OCI-LY7 (cell line): Measurements from ENCODE around the gene EXOSC7. TPM values are rescaled to one million over a fixed set of nuclear protein-coding genes. Genes with fewer than 3 reads are reported as not detected.

ENCODE experiments used
- BruUV-seq: library from RNA; stranded (reverse); fragments of 400-500 nt; replicated peaks from 2 replicates; lab custom pipeline; 2021; lab: Mats Ljungman, UMichigan
- CTCF ChIA-PET: fragments of 300-600 bp; sonication (Branson Sonifier 250); formaldehyde crosslinking; loops from one replicate; lab custom pipeline; 2022; ENCODE audit warnings: antibody characterized with exemption; ENCODE audit not compliant: unreplicated experiment; lab: Charles Lee
- POLR2A ChIA-PET: fragments of 300-600 bp; sonication (Branson Sonifier 250); formaldehyde crosslinking; loops from one replicate; lab custom pipeline; 2022; ENCODE audit warnings: antibody characterized with exemption; lab: Charles Lee
- DNase-seq: peaks from one replicate; pipeline ENCODE4 v3.0.0-alpha.2; 2015; ENCODE audit warnings: low spot score
- H2AFZ ChIP-seq: fragments of 200-600 bp; sonication (generic), shearing (Covaris generic); 2 replicates; pipeline ENCODE4 v1.6.1; 2014; ENCODE audit warnings: mild to moderate bottlenecking, antibody characterized with exemption, low read length, moderate library complexity
- H3K27ac ChIP-seq: fragments of 200-600 bp; sonication (generic); 2 replicates; pipeline ENCODE4 v1.5.1; 2014; ENCODE audit warnings: mixed run types, low read depth, mild to moderate bottlenecking, moderate library complexity, low read length, inconsistent platforms; ENCODE audit not compliant: poor library complexity, severe bottlenecking
- H3K36me3 ChIP-seq: fragments of 200-600 bp; sonication (generic); 2 replicates; pipeline ENCODE4 v1.6.1; 2014; ENCODE audit warnings: mild to moderate bottlenecking, antibody characterized with exemption, low read length, moderate library complexity, mixed read lengths; ENCODE audit not compliant: insufficient read depth
- H3K4me1 ChIP-seq: fragments of 200-600 bp; sonication (generic); 2 replicates; pipeline ENCODE4 v1.5.1; 2014; ENCODE audit warnings: mild to moderate bottlenecking, low read length; ENCODE audit not compliant: insufficient read depth, poor library complexity, severe bottlenecking
- H3K4me2 ChIP-seq: fragments of 200-600 bp; sonication (generic); 2 replicates; pipeline ENCODE4 v1.6.1; 2014; ENCODE audit warnings: mild to moderate bottlenecking, low read length
- H3K4me3 ChIP-seq: fragments of 200-600 bp; sonication (generic); 2 replicates; pipeline ENCODE4 v1.5.1; 2014; ENCODE audit warnings: mild to moderate bottlenecking, low read depth, low read length; ENCODE audit not compliant: poor library complexity, severe bottlenecking
- H3K79me2 ChIP-seq: fragments of 200-600 bp; sonication (generic); 2 replicates; pipeline ENCODE4 v1.6.1; 2016; ENCODE audit warnings: low read depth, mild to moderate bottlenecking, low read length, moderate library complexity, mixed read lengths; ENCODE audit not compliant: insufficient read depth
- H3K9me2 ChIP-seq: fragments of 200-600 bp; sonication (generic); 2 replicates; pipeline ENCODE4 v1.6.1; 2016; ENCODE audit warnings: mild to moderate bottlenecking, low read length, mixed read lengths; ENCODE audit not compliant: insufficient read depth
- H3K9me3 ChIP-seq: fragments of 200-600 bp; sonication (generic); 2 replicates; pipeline ENCODE4 v1.6.1; 2014; ENCODE audit warnings: mild to moderate bottlenecking, mixed run types, low read length, mixed read lengths
- H4K20me1 ChIP-seq: fragments of 200-600 bp; sonication (generic); 2 replicates; pipeline ENCODE4 v1.6.1; 2014; ENCODE audit warnings: mild to moderate bottlenecking, antibody characterized with exemption, low read length, moderate library complexity, mixed read lengths; ENCODE audit not compliant: insufficient read depth
- EZH2phosphoT487 ChIP-seq: fragments of 200-600 bp; sonication (generic); IDR thresholded peaks from 2 replicates; pipeline ENCODE4 v1.6.1; 2018; ENCODE audit warnings: low read depth, borderline replicate concordance, mild to moderate bottlenecking, mixed run types, antibody characterized with exemption, low read length, moderate library complexity, mixed read lengths
- intact Hi-C: fragments of 100-400 bp; cut with micrococcal nuclease; formaldehyde crosslinking; loops from one replicate; pipeline ENCODE4 v1.10.0; 2022; ENCODE audit not compliant: unreplicated experiment
- total RNA-seq, 2 experiments: library from RNA; depleted of rRNA in 1 of 2; stranded (reverse); fragments of >200 nt in 1 of 2; shearing (Covaris generic) in 1 of 2; gene quantifications; 2 replicates each; pipeline ENCODE4 v1.2.3, GENCODE V29; 2014 to 2022
- TF ChIP-seq, protein P1 (sequence below): fragments of 200-600 bp; sonication (generic); conservative IDR thresholded peaks from 2 replicates; pipeline ENCODE4 v1.5.1; 2014; ENCODE audit warnings: mild to moderate bottlenecking, antibody characterized with exemption, low read length, moderate library complexity, mixed read lengths

Gene EXOSC7
- total RNA-seq, 2 experiments from 2014 or later = 60.3 to 65.3 TPM

DNA sequence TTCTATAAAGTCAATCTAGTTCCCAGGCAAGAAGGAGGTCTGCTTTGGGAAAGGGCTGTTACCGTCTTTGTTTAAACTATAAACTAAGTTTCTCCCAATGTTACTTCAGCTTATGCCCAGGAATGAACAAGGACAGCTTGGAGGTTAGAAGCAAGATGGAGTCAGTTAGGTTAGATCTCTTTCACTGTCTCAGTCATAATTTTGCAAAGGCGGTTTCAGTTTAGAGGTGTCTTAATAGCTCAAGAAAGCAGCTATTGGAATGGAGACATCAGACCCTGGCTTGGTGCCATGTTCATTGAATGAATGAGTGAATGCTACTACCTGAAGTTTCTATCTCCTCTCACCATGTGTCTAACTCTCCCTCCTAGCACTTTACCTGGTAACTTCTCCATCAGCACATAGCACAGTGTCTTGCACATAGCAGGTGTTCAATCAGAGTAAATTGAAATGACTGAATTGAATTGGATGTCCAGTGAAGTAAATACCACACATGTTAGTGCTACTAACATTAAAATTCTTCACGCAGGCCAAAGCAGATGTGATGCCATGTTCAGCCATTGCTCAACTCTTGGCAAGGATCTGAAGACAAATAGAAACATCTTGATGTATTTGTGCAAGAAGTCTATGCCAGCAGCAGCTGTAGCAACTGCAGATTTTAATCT lies 78.3 kb downstream of the EXOSC7 start:
- H3K4me1 ChIP-seq = no peaks in the 10 kb centered on the region
- POLR2A ChIA-PET = no interaction called here
- CTCF ChIA-PET = no interaction called here
- no peak overlapping the region for H3K4me2 ChIP-seq
- intact Hi-C loops = no loop called here
- no peak for TF ChIP-seq EZH2phosphoT487
- TF ChIP-seq, protein P1, sequence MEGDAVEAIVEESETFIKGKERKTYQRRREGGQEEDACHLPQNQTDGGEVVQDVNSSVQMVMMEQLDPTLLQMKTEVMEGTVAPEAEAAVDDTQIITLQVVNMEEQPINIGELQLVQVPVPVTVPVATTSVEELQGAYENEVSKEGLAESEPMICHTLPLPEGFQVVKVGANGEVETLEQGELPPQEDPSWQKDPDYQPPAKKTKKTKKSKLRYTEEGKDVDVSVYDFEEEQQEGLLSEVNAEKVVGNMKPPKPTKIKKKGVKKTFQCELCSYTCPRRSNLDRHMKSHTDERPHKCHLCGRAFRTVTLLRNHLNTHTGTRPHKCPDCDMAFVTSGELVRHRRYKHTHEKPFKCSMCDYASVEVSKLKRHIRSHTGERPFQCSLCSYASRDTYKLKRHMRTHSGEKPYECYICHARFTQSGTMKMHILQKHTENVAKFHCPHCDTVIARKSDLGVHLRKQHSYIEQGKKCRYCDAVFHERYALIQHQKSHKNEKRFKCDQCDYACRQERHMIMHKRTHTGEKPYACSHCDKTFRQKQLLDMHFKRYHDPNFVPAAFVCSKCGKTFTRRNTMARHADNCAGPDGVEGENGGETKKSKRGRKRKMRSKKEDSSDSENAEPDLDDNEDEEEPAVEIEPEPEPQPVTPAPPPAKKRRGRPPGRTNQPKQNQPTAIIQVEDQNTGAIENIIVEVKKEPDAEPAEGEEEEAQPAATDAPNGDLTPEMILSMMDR = no peak
- H3K27ac ChIP-seq = no peak overlapping the region
- no peaks in the 10 kb centered on the region for H4K20me1 ChIP-seq
- H3K36me3 ChIP-seq = no peaks in the 10 kb centered on the region
- H3K4me3 ChIP-seq = no peak overlapping the region
- H3K9me3 ChIP-seq = no peaks in the 10 kb centered on the region
- BruUV-seq = no TSS peak
- DNase-seq = no peak
- H3K9me2 ChIP-seq = no peaks in the 10 kb centered on the region
- H3K79me2 ChIP-seq = no peaks in the 10 kb centered on the region
- no peak overlapping the region for H2AFZ ChIP-seq

- Histone ChIP-seq H2AFZ (no peak overlapping the region), H3K4me1 (no peaks in the 10 kb centered on the region), H4K20me1 (no peaks in the 10 kb centered on the region), H3K79me2 (no peaks in the 10 kb centered on the region), H3K4me3 (no peak overlapping the region), H3K9me2 (no peaks in the 10 kb centered on the region), H3K27ac (no peak overlapping the region), H3K9me3 (no peaks in the 10 kb centered on the region), H3K4me2 (no peak overlapping the region), H3K36me3 (no peaks in the 10 kb centered on the region)
- no TSS peak for BruUV-seq
- POLR2A ChIA-PET = interaction anchor here (0.7 to 1.6 kb wide), 2 partner anchors 13 to 213 kb away, joined by 3 to 4 read pairs; no protein-coding TSS in a partner anchor
- TF ChIP-seq, protein P1 = no peak
- TF ChIP-seq EZH2phosphoT487 = no peak
- no peak for DNase-seq
- intact Hi-C loops = no loop called here
- CTCF ChIA-PET = no interaction called here
Observed at GRCh38 chr3:45055032-45055410, 79.0 kb downstream of the EXOSC7 start.
